GM12892 (cell line): ENCODE measurements around the gene NDUFA7.

ENCODE experiments used
- POLR2A ChIP-seq: IDR thresholded peaks from 2 replicates; pipeline ENCODE4 v1.6.1; 2011; ENCODE audit warnings: low read depth, low read length, control low read depth
- POLR2AphosphoS5 ChIP-seq: IDR thresholded peaks from 2 replicates; pipeline ENCODE4 v1.6.1; 2011; ENCODE audit warnings: low read depth, low read length, control low read depth

- TF ChIP-seq POLR2A, result no peak
- TF ChIP-seq POLR2AphosphoS5, result no peak
Measured at GRCh38 chr19:8342316-8342683, 21.1 kb upstream of the NDUFA7 start.
